ENCODE results near the gene IL19.
"Not testable (repeated sequence)": the region's sequence is repeated elsewhere in the genome, so short reads cannot be mapped to it uniquely, and the experiment has no call there.

The IL19 gene

DNA sequence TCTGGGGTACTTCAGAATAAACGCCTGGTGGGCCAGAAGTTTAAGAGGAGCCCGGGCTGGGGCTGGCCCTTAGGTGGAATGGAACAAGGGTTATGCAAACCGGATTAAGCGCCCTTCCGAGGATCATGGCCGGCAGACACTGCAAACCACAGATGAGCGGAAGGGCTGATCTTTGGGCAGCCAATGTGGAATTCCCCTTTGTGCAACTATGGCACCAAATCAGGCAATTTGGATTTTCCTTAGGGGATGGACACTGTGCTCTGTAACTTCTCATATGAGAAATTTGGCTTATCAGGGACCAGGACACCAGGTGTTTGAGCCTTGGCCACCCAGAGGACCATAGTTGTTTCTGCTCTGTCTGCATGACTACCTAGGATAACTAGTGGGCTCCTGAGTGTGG lies 7.5 kb downstream of the IL19 start:
- no peak for DNase-seq

DNA sequence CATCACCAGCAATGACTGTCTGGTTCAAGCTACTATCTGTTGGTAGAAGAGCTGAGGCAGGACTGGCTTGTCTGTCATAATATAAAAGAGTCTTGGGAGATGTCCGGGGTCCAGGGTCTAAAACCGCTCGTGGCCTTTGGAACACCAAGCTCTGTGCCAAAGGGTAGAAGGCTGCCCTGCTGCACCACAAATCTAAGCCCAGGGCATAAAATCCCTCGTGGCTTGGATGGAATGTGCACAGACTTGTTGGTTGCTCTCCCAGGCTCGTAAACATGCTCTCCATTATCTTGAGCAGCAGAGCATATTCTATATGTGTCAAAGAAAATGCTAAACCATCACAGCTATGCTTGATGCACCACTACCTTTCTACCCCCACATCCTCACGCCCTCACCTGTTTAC lies 8.3 kb downstream of the IL19 start:
- DNase-seq = not testable (repeated sequence)

DNA sequence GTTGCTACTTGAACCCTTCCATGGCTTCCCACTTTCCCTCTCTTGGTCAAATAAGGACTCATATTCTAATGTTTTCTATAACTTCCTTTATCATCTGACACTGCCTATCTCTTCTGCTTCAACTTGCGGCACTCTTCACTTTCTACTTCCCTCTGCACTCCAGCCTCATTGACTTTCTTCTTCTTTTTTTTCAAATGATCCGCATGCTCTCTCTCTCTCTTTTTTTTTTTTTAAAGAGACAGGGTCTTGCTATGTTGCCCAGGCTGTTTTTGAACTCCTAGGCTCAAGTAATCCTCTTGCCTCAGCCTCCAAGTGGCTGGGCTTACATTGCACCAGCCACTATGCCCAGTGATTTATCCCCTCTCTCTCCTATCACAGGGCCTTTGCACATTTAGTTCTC lies 9.1 kb downstream of the IL19 start:
- DNase-seq = no peak

DNA sequence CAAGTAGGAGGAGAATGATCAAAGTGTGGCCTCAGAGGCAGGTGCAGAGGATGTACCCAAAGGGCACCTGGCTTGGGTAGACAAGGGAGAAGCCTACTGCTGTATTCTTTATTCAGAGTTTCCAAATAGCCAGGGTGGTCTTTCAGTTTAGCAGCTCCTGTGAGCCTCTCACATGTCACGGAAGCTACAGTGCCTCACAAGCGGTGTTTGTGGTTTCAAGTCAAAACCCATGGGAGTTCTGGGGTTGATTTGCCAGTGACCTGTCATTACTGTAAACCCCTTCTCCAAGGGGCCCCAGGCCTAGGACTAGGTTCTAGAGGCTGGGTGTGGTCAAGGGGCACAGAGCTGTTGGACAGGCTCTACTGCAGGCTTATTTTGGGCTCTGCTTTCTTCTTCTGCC lies 11.9 kb downstream of the IL19 start:
- no peak for DNase-seq

DNA sequence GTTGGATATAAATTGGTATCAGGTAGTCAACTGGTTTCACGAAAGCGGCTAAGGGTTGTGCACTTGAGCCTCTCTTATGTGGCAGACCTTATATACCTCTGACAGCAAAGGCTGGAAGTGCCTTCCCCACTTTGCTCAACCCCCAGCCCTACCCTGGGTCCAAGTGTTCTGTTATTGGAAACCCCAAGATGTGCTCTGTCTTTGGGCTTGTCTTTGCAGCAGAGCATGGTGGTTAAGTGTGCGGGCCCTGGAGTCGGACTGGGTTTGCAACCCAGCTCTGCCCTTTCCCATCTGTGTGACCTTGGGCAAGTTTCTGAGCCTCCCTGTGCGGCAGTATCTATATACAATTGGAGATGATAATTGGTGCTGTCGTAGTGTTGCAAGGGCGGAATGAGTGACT lies 12.9 kb downstream of the IL19 start:
- DNase-seq = no peak

DNA sequence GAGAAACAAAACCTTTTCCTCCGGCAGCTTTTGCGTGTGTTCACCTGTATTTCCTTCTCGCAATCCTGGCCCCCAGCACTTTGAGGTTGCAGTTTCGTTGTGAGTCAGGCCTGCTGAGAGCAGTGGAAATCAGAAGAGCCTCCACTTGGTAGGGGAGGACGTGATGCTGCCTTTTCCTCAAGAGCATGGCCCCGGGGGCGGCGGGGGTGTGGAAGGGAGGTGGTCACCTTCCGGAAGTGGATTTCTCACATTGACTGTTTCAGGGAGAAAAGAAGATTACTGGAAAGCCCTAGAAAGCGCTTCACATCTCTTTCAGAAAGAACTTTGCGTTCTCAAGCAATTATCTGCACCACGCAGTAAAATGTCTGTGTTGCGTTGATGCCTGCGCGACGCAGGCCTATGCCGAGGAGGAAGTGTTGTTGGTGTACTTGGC lies 13.9 kb downstream of the IL19 start:
- no peak for DNase-seq

DNA sequence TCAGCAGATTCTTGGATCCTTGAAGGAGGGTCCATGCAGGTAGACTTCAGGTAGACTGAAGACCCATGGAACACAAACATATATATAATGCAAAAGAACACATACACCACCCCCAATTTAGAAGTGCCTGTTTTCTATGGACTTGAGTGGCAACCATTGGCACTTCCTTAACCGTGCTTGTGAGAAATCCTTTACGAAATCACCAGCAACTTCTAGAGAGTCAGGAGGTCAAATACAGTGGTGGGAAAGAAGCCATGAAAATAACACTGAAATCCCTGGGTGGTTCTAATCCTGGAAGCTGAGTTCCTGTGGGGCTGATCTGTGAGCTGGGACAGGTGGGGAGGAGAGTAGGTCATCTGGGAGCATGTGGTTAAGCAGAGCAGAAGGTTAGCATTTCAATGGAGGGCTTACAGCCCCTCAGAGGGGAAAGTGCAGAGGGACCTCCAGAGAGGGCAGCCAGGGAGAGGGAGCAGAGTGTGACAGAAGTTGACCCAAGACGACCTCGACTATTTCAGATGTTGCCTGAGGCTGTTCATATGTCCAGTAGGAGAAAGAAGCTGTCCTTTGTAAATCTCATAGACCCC lies 14.7 kb downstream of the IL19 start:
- DNase-seq = no peak

DNA sequence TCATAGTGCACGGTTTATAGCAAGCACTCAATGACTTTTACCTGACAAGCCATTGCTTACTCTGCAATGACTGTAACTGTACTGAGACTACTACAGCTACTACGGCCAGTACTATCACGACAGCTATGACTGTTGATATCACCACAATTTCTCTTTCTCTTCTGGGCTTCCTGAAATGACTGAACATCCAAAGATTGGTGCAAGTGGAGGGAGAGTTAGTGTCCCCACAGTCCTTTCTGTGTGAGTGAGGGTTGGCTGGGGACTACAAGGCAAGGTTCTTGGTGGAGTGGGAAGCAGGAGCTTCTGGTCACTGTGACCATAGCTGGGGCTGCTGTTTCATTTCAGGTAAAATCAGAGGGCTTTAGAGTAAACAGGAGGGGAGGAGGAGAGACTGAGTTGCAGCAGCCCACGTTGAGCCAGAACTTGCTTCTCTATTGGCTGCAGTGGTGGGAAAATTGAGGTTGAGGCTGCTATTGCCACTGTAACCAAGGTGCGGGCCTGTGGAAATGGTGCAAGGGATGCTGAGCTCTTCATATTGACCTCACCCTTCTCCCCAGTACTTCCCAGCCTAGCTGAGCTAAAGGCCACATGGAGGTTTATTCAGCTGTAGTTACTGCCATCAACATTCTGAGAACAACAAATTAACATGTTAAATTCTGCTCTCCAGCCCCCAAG lies 15.8 kb downstream of the IL19 start:
- DNase-seq = no peak

DNA sequence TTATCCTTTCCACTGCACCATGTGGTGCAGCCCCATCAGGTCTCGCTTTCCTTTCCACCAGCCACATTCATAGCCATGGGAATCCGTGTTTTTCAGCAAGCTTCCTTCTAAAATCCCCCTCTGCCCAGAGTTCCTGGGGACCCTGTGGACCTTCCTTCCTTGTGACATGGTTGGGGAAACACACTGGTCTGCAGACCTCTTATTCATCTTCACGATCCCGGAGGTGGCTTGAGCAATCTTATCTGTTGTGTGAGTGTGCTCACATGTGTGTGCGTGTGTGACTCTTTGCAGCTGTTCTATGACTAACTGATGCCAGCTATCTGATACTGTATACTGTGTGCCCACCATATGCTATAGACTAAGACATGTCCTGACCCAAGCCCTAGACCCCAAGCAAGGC lies 17.3 kb downstream of the IL19 start:
- DNase-seq = no peak

DNA sequence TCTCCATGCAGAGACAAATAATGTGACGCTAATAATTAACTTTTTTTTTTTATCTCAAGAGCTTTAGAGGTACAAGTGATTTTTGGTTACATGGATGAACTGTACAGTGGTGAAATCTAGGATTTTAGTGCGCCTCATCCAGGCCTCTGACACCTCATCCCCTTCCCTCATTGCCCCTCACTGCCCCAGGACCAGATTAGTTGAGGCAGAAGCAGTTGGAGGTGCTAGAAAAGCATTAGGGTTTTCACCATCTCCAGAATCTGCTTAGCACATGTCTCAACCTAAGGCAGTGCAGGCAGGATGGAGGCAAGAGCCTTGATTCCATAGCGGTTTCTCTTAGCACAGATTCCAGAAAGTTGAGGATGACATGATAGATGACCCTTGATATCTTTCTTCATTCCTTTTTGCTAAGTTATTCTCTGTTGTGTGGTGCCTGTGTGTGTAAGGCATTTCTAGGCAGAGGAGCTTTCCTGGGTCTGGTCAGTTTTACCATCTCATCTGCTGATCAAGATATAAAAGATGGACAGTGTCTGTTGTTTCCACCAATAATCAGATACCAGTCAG lies 18.0 kb downstream of the IL19 start:
- peak; percentile 24 for DNase-seq

DNA sequence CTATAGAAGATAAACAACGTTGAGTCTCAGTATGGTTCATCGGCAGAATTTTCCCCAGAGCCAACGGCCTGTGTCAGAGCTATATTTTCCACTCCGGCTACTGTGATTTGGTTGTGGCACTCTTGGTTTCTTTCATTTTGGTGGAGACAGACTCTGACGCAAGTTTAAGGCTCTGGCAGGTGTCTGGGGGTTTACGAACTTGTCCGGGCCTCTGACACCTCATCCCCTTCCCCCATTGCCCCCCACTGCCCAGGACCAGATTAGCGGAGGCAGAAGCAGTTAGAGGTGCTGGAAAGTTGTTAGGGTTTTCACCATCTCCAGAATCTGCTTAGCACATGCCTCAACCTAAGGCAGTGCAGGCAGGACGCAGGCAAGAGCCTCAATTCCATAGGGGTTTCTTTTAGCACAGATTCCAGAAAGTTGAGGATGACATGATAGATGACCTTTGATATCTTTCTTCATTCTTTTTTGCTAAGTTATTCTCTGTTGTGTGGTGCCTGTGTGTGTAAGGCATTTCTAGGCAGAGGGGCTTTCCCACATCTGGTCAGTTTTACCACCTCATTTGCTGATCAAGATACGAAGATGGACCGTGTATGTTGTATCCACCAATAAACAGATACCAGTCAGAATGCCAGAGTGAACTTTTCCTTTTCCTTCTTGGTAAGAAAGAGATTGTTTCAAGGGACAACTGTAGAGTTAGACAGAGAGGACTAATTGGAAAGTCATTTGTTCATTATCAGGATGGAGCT lies 20.1 kb downstream of the IL19 start:
- DNase-seq = no peak

DNA sequence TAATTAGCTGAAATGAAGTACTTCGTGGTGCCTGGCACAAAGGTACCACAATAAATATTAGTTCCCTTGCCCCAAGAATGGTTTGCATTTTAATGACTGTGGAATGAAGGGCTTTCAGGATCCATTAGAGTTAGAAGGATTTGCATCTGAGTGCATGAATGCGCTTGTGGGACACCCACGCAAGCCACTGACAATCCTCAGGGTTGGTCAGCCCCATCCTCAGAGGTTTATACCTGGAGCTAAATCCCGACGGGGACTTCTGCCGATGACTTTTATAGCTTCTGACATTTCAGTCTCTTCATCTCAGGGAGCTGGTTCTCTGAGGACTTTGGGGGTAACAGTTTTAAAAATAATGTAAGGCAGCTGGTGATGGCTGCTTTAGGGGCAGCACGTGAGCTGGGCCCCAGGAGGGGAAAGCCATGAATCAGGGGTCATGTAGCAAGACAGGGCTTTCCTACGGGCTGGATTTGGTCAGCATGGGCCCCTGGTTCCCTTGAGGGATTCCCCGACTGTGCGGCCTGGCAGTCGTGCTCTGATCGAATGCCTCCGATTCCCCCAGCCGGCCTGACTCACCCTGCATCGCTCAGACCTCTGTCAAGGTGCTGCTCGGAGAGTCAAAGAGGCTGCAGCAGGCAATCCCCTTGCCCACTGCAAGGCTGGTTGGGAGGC lies 22.5 kb downstream of the IL19 start:
- DNase-seq = peak; percentile 47

DNA sequence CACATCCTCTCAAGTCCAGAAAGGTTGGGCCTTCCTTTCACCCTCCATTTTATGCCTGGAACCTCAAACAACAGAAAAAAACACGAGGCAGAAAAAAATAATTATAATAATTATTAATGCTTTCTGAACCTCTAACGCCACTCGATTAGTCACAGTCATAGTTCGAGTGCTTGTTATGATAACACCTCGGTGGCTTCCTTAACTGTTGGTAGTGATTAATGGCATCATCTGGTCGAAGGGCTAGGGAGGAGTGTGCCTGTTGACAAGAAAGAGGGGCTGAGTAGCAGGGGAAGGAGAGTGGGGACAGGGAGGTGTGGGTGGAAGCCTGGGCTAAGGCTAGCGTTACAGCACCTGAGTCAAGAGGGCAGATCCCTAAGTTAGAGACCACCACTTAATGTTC lies 23.0 kb downstream of the IL19 start:
- no peak for DNase-seq

DNA sequence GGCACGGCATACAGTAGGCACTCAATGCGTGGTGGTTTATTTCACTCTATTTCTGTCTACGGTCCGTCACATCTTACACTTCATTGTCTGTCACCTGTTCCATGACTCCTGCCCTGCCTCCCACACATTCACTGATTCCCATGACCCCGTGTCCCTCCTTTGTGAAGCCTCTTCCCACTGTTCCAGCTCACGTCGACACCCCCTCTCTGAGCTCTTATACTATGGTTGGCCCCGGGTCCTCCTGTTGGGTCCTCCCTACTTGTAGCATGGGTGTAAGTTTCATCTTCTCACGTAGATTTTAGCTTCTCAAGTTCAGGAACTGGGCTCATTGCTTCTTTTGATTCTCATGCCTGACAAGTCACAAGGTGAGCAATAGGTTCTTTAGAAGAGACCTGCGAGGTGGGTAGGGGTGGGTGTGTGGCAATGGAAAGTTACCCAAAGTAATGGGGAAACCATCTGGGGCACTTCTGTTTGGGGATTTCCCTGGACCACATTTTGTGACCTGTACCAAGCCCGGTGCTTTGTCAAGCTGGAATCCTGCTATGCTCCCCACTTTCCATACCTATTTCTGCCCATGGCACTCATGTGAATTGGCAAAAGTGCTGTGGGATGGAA lies 23.8 kb downstream of the IL19 start:
- no peak for DNase-seq

DNA sequence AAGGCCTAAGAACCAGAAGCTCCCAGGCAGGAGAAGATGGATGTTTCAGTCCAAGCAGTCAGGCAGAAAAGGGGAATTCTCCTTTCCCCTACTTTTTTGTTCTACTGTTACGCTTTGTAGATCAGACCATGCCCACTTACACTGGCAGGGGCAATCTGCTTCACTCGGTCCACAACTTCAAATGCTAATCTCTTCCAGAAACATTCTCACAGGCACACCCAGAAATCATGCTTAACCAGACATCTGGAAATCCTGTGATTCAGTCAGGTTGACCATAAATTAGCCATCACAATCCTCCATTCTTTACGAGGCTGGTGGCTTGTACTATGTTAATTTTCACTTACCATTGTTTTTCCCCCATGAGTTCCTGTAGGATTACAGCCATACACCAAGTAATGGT lies 25.5 kb downstream of the IL19 start:
- DNase-seq = no peak

DNA sequence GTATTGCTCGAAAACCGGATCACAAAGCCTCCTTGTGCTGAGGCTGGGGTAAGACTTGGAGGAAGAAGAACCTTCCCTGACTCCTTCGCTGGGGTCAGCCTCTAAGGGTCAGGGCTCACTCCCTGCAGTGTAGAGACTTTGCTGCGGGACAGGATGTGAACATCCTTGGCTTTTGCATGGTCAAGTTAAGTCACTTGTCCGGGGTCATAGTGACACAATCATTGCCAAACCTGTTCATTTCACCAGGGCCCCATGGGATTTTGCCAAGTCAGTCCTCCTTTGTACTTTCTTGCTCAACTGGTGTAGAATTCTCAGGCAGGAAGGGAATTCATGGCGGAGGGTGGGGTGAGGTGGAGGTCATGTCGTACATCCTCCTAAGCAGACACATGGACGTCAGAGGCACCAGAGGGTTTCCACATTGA lies 26.4 kb downstream of the IL19 start:
- DNase-seq = no peak

DNA sequence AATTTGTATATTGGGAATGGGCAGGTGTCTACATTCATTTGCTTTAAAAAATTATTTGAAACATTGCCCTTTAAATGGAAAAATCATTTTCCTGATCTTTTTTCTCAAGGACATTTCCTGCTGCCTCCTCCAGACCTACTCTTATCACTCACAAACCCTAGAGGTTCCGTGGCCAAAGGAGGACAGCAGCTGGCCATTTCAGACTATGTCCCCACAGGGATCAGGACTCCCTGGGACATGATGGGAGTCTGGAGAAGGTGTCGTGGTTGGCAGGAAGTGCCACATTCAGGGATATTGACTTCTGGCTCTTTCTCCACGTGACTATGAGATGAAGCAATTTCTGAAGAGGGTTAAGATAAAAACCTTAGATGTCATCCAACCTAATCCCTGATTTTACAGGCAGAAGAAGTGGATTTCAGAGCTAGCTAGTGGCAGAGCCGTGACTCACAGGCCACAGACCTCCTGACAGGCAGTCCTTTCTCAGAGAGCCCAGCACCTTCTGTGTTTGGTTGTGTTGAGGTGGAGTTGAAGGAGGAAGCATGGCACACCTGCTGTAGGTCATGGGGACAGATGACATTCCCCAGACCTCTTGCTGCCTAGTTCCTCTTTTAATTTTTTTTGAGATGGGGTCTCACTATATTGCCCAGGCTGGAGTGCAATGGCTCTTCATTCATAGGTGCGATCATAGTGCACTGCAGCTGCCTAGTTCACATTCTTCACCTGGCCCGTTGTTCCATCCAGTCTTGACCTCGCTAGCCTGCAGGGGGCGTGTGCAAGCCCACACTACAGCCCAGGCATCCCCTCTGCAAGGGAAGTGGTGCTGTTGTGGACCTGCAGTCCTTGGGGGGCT lies 27.2 kb downstream of the IL19 start:
- no peak for DNase-seq

DNA sequence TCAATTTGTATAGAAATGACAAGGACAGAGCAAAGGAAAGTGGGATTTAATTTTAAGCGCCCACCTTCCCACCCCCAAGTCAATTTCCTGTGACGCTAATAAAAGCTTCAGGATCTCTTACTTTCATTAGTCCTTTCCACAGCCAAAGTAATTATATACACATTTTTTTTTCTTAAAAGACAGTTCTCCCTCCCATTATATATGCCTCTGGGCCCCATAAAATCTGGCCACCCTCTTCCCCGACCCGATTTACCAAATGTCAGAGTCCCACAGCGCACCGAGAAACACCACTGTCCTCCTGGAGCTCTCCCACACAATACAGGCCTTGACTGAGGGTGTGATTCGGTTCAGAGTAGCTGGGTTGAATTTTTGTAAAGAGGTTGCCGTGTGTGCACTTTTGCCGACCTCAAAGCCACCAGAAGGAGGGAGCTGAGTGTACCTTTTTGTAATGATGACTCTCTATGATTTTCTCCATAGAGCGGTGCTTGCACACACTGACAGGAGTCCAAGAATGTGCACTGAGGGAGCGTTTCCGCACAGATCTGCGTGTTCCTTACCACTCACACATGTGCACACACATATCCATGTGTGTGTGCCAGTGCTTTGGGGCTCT lies 27.9 kb downstream of the IL19 start:
- no peak for DNase-seq

DNA sequence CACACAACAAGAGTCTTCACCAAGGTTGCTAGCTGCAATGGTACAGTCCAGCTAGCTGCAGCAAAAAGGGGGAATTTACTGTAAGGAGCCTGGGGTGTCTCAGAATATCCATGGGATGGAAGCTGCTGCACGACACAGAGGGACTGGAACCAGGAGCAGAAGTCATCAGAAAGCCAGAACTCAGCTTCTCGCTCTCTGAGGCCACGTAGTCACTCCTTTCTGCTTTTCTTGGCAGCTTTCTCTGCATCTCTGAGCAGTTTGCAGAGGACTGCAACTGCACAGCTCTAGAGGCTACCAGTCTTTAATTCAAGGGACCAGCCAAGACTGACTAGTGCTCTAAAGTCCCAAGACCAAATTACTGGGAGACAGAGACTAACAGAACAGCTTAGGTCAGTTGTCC lies 28.7 kb downstream of the IL19 start:
- no peak for DNase-seq

DNA sequence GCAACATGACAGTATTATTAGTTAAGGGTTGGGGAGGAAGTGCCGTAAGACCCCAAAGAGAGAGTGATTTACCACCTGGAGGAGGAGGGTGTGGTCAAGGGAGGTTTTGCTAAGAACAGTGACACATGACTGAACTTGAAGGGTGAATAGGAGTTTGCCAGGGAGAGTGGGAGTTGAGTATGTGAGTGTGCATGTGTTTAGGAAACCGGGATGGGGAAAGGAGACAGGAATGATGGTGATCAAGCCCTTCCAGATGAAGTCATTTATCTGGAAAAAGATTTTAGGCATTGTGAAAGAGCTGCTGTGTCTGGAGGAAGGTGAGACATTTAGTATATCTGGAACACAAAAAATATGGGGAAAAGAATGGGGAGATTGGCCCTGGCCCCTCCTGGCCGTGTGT lies 29.8 kb downstream of the IL19 start:
- DNase-seq = no peak

DNA sequence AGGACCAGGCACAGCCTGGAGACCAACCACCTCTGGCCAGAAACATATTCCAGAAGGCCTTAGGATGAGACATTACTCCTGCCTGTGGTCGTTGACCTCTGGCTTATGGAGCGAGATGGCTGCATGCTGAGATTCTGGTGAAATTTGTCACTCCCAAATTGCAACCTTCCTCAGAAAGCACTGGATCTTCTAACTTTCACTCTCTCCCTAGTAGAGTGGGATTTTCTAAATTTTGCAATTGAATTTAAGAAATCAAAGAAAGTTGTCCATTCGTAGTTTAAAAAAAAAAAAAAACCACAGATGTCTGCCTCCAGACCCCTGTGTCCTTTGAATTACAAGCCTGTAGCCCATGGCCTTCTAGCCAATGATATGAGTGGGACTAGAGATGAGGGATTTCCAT lies 30.3 kb downstream of the IL19 start:
- no peak for DNase-seq

DNA sequence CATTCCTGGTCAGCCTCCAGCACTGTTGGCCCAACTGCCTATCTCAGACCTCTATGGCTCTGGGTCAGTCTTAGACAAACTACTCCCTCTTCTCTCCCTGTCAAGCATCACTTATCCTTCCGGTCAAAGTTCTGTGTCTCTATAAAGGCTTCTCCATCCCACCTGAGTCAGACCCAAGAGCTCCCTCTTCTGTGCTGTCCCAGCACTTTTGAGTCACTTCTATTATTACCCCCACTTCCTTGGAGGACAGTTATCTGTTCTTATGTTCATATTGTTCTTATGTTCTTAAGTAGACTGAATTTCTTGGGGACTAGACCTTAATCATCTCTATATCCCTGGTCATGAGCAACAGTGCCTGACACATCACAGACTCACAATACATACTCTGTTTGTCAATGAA lies 30.9 kb downstream of the IL19 start:
- no peak for DNase-seq
